H9 (cell line): ENCODE results near the gene KCNIP4. TPM values are rescaled to one million over a fixed set of nuclear protein-coding genes. Genes with fewer than 3 reads are reported as not detected.

Source experiments
- DNase-seq: peaks from one replicate; pipeline ENCODE4 v3.0.0-alpha.2; 2017
- H2AFZ ChIP-seq: one replicate; pipeline ENCODE4 v1.6.1; 2013; ENCODE audit warnings: mild to moderate bottlenecking, low read length, control low read depth, moderate library complexity
- H2AK5ac ChIP-seq: 2 replicates; pipeline ENCODE4 v1.6.1; 2013; ENCODE audit warnings: low read length, control low read depth, mixed read lengths; ENCODE audit not compliant: insufficient read length
- H2BK120ac ChIP-seq: one replicate; pipeline ENCODE4 v1.6.1; 2013; ENCODE audit warnings: low read depth, mild to moderate bottlenecking, low read length, control low read depth, inconsistent platforms; ENCODE audit not compliant: poor library complexity, severe bottlenecking
- H2BK12ac ChIP-seq: 2 replicates; pipeline ENCODE4 v1.6.1; 2013; ENCODE audit warnings: low read length, control low read depth, mixed read lengths, low read depth; ENCODE audit not compliant: insufficient read length
- H2BK15ac ChIP-seq: 2 replicates; pipeline ENCODE4 v1.6.1; 2013; ENCODE audit warnings: low read depth, low read length, control low read depth
- H2BK20ac ChIP-seq: one replicate; pipeline ENCODE4 v1.6.1; 2013; ENCODE audit warnings: low read depth, mild to moderate bottlenecking, low read length, control low read depth, inconsistent platforms; ENCODE audit not compliant: poor library complexity, severe bottlenecking
- H2BK5ac ChIP-seq: 2 replicates; pipeline ENCODE4 v1.6.1; 2013; ENCODE audit warnings: low read length, control low read depth, mixed read lengths; ENCODE audit not compliant: insufficient read length
- H3K14ac ChIP-seq: 2 replicates; pipeline ENCODE4 v1.6.1; 2013; ENCODE audit warnings: low read length, control low read depth; ENCODE audit not compliant: insufficient read depth
- H3K18ac ChIP-seq: 2 replicates; pipeline ENCODE4 v1.6.1; 2013; ENCODE audit warnings: low read depth, mild to moderate bottlenecking, mixed read lengths, low read length, control low read depth; ENCODE audit not compliant: insufficient read length
- H3K23ac ChIP-seq: 2 replicates; pipeline ENCODE4 v1.6.1; 2013; ENCODE audit warnings: low read length, control low read depth, mixed read lengths, low read depth; ENCODE audit not compliant: insufficient read length
- H3K23me2 ChIP-seq: 2 replicates; pipeline ENCODE4 v1.6.1; 2013; ENCODE audit warnings: low read depth, mild to moderate bottlenecking, mixed read lengths, low read length, control low read depth; ENCODE audit not compliant: insufficient read length, poor library complexity, severe bottlenecking
- H3K27ac ChIP-seq: 2 replicates; pipeline ENCODE4 v1.5.1; 2013; ENCODE audit warnings: low read length, control low read depth, mixed read lengths, low read depth; ENCODE audit not compliant: insufficient read length
- H3K27me3 ChIP-seq: 2 replicates; pipeline ENCODE4 v1.6.1; 2013; ENCODE audit warnings: low read length, control low read depth, inconsistent platforms; ENCODE audit not compliant: insufficient read depth
- H3K4ac ChIP-seq: 2 replicates; pipeline ENCODE4 v1.6.1; 2013; ENCODE audit warnings: low read depth, mild to moderate bottlenecking, control low read depth, inconsistent platforms, low read length, moderate library complexity
- H3K4me1 ChIP-seq: 2 replicates; pipeline ENCODE4 v1.6.1; 2013; ENCODE audit warnings: low read length, control low read depth, inconsistent platforms; ENCODE audit not compliant: insufficient read depth
- H3K4me2 ChIP-seq: 2 replicates; pipeline ENCODE4 v1.6.1; 2013; ENCODE audit warnings: low read length, control low read depth, mixed read lengths; ENCODE audit not compliant: insufficient read length, insufficient read depth
- H3K56ac ChIP-seq: 2 replicates; pipeline ENCODE4 v1.6.1; 2013; ENCODE audit warnings: low read depth, mild to moderate bottlenecking, mixed read lengths, low read length, control low read depth; ENCODE audit not compliant: insufficient read length
- H3K79me1 ChIP-seq: 2 replicates; pipeline ENCODE4 v1.6.1; 2013; ENCODE audit warnings: low read depth, mild to moderate bottlenecking, moderate library complexity, low read length, control low read depth, inconsistent platforms; ENCODE audit not compliant: insufficient read depth, poor library complexity, severe bottlenecking
- H3K79me2 ChIP-seq: 2 replicates; pipeline ENCODE4 v1.6.1; 2013; ENCODE audit warnings: low read length, control low read depth, inconsistent platforms; ENCODE audit not compliant: insufficient read depth
- H3K9ac ChIP-seq: 2 replicates; pipeline ENCODE4 v1.6.1; 2013; ENCODE audit warnings: low read length, control low read depth, mixed read lengths; ENCODE audit not compliant: insufficient read length; ENCODE audit errors: extremely low read depth
- H3K9me3 ChIP-seq: one replicate; pipeline ENCODE4 v1.6.1; 2013; ENCODE audit warnings: low read depth, low read length, inconsistent platforms; ENCODE audit not compliant: control insufficient read depth
- H3T11ph ChIP-seq: one replicate; pipeline ENCODE4 v1.6.1; 2013; ENCODE audit warnings: mild to moderate bottlenecking, low read length, control low read depth, inconsistent platforms
- H4K20me1 ChIP-seq: one replicate; pipeline ENCODE4 v1.6.1; 2013; ENCODE audit not compliant: control insufficient read depth, insufficient read length, insufficient read depth
- H4K5ac ChIP-seq: 2 replicates; pipeline ENCODE4 v1.6.1; 2013; ENCODE audit warnings: low read depth, mild to moderate bottlenecking, mixed read lengths, low read length, control low read depth; ENCODE audit not compliant: insufficient read length
- H4K8ac ChIP-seq: replicated peaks from 2 replicates; pipeline ENCODE4 v1.6.1; 2013; ENCODE audit warnings: low read length, control low read depth, mixed read lengths, low read depth; ENCODE audit not compliant: insufficient read length
- H4K91ac ChIP-seq: 2 replicates; pipeline ENCODE4 v1.6.1; 2013; ENCODE audit warnings: low read depth, mild to moderate bottlenecking, moderate library complexity, mixed read lengths, low read length, control low read depth; ENCODE audit not compliant: insufficient read length
- H3K27ac Mint-ChIP-seq, 3 experiments: 2 replicates in 2 of 3; 3 replicates in 1 of 3; pipeline ENCODE4 v1.8.0; 2020 to 2021; ENCODE audit warnings: mixed read lengths in 3 of 3, mild to moderate bottlenecking in 1 of 3, moderate library complexity in 1 of 3
- H3K27me3 Mint-ChIP-seq: 2 replicates; pipeline ENCODE4 v1.8.0; 2021; ENCODE audit warnings: low read depth, mild to moderate bottlenecking, moderate library complexity, mixed read lengths
- H3K36me3 Mint-ChIP-seq, 3 experiments: 2 replicates in 2 of 3; 3 replicates in 1 of 3; pipeline ENCODE4 v1.8.0; 2020 to 2021; ENCODE audit warnings: low read depth in 3 of 3, mixed read lengths in 3 of 3; ENCODE audit not compliant: insufficient read depth in 1 of 3
- H3K4me1 Mint-ChIP-seq, 2 experiments: 2 replicates each; pipeline ENCODE4 v1.8.0; 2020; ENCODE audit warnings: mixed read lengths in 2 of 2
- H3K4me3 Mint-ChIP-seq, 2 experiments: 2 replicates in 1 of 2; 3 replicates in 1 of 2; pipeline ENCODE4 v1.8.0; 2020 to 2021; ENCODE audit warnings: mild to moderate bottlenecking in 2 of 2, mixed read lengths in 2 of 2, moderate library complexity in 1 of 2
- H3K9me3 Mint-ChIP-seq, 2 experiments: 2 replicates in 1 of 2; 3 replicates in 1 of 2; pipeline ENCODE4 v1.8.0; 2020; ENCODE audit warnings: mild to moderate bottlenecking in 2 of 2, mixed read lengths in 2 of 2, moderate library complexity in 1 of 2
- WGBS: extraction: QIAGEN DNeasy Blood & Tissue Kit; methylation state at CpG from one replicate; pipeline ENCODE4 v1.1.7; 2013; ENCODE audit warnings: missing lambda C conversion rate, low lambda C conversion rate, mixed read lengths; ENCODE audit not compliant: insufficient read length; ENCODE audit errors: extremely low coverage; 5-methylcytosine and 5-hydroxymethylcytosine counted together
- total RNA-seq: library from RNA; stranded (reverse); gene quantifications from 2 replicates; pipeline ENCODE4 v1.2.1, GENCODE V29; 2021
- TF ChIP-seq, protein P1 (sequence below): fragments of 200-600 bp; sonication (generic); conservative IDR thresholded peaks from 3 replicates; pipeline ENCODE4 v1.8.0; 2021; ENCODE audit warnings: antibody characterized with exemption, mild to moderate bottlenecking

KCNIP4 gene
- total RNA-seq, 1 experiment from 2014 or later, result not detected

DNA sequence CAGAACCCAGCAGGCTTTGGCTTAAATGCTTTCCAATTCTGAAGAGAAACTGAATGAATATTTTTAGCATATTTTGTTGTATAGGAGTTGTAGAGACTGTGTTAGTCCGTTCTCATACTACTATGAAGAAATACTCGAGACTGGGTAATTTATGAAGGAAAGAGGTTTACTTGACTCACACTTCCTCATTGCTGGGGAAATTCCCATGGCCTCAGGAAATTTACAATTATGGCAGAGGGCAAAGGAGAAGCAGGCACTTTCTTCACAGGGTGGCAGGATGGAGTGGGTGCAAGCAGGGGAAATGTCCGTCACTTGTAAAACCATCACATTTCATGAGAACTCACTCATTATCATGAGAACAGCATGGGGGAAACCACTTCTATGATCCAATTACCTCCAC lies 956.6 kb downstream of the KCNIP4 start:
- H2AK5ac ChIP-seq, result no peak overlapping the region
- no peaks in the 10 kb centered on the region for H3K4me1 ChIP-seq
- H3K23me2 ChIP-seq, result no peaks in the 10 kb centered on the region
- no peak overlapping the region for H4K5ac ChIP-seq
- no peak overlapping the region for H3K4me2 ChIP-seq
- H2BK120ac ChIP-seq, result no peak overlapping the region
- no peak overlapping the region for H3K18ac ChIP-seq
- H2BK20ac ChIP-seq, result no peak overlapping the region
- H4K20me1 ChIP-seq, result no peaks in the 10 kb centered on the region
- Mint-ChIP-seq H3K4me1 (peaks cover 11 to 12% of the 10 kb centered on the region in 2 experiments), H3K27ac (no peak overlapping the region), H3K27me3 (no peaks in the 10 kb centered on the region), H3K9me3 (peaks cover 4 to 8% of the 10 kb centered on the region in 2 experiments; a peak in 2 of 5 replicates), H3K36me3 (peaks cover 0 to 7% (median 0%) of the 10 kb centered on the region in 3 experiments; a peak in 5 of 7 replicates), H3K4me3 (no peak overlapping the region)
- H3K56ac ChIP-seq, result no peak overlapping the region
- H3K79me2 ChIP-seq, result no peaks in the 10 kb centered on the region
- H3K27ac ChIP-seq, result no peak overlapping the region
- TF ChIP-seq, protein P1, sequence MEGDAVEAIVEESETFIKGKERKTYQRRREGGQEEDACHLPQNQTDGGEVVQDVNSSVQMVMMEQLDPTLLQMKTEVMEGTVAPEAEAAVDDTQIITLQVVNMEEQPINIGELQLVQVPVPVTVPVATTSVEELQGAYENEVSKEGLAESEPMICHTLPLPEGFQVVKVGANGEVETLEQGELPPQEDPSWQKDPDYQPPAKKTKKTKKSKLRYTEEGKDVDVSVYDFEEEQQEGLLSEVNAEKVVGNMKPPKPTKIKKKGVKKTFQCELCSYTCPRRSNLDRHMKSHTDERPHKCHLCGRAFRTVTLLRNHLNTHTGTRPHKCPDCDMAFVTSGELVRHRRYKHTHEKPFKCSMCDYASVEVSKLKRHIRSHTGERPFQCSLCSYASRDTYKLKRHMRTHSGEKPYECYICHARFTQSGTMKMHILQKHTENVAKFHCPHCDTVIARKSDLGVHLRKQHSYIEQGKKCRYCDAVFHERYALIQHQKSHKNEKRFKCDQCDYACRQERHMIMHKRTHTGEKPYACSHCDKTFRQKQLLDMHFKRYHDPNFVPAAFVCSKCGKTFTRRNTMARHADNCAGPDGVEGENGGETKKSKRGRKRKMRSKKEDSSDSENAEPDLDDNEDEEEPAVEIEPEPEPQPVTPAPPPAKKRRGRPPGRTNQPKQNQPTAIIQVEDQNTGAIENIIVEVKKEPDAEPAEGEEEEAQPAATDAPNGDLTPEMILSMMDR, result no peak
- no peak overlapping the region for H2BK5ac ChIP-seq
- H3K79me1 ChIP-seq, result no peaks in the 10 kb centered on the region
- H3K9me3 ChIP-seq, result no peaks in the 10 kb centered on the region
- H3K23ac ChIP-seq, result no peak overlapping the region
- no peak overlapping the region for H3K4ac ChIP-seq
- H3K9ac ChIP-seq, result no peak overlapping the region
- no peak overlapping the region for H2AFZ ChIP-seq
- H2BK15ac ChIP-seq, result no peak overlapping the region
- H2BK12ac ChIP-seq, result no peak overlapping the region
- no peak overlapping the region for H3T11ph ChIP-seq
- no CpG with 5 or more reads among the region's 3 CpGs for WGBS
- H3K14ac ChIP-seq, result no peak overlapping the region
- no peak for DNase-seq
- H3K27me3 ChIP-seq, result no peaks in the 10 kb centered on the region
- H4K8ac ChIP-seq, result no peak overlapping the region
- H4K91ac ChIP-seq, result no peak overlapping the region
